HG03521 (cell line): ENCODE results near the gene DNAH14.

ENCODE experiments used
- ATAC-seq: cut with Tn5 transposase; IDR thresholded peaks from one replicate; pipeline ENCODE4 v1.9.1; 2021; ENCODE audit warnings: mild to moderate bottlenecking, moderate library complexity; ENCODE audit not compliant: unreplicated experiment

Gene DNAH14

DNA sequence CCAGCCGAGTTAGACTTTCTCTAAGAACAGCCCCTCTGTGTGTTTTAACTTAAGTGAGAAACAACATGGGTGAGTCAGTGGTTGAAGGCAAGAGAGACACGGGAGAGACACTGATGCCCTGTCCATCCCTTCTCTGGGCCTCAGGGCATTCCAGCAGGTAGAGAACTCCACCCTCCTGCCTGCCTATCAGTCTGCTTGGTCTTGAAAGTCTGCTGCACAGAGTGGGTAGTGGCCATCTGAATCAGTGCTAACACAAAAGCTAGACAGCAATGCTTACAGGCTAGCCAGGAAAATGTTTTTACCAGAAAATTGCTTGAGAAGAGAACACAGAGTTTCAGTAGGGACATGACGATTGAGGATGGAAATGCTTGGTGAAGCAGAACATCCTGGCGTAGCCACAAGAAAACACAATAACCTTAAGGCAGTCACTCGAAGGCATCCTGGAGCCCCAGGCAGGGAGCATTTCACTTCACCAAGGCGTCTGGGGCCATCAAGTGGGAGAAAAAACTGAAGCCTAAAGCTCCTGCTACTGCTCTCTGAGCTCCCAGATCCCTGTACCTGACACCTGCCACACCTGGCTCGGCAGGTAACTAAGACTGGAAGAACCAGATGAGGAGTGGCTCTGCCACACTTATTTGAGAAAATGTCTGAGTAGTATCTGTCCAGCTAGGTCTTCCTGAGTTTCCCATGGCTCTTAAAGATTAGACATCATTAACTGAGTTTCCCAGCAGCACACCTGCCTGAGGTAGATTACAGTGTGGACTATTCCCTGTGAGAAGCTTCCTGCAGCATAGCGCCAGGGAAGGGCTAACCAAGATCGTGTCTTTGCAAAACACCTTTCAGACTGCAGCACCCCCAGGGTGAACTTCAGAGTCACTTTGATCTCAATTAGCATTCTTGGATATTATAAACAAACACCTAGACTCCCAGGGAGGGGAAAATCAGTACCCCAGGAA is 516.4 kb downstream of the DNAH14 start:
- no peak for ATAC-seq

DNA sequence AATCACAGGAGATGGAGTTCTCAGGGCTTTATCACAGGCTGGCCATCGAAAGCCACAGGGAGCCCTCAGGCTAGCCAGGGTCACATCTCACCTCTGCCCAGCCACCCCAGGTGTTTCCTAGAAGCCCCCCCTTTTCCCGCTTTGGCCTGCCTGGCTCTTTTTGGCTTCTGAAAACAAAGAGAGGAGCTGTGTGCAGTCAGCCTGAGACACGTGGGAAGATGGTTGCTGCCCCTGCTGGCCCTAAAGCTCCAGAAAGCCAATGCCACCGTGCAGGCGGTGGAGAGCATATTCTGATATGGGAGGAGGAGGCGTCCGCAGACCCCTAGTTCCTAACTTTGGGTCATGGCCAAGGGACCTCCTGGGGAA is 517.1 kb downstream of the DNAH14 start:
- ATAC-seq: no peak

DNA sequence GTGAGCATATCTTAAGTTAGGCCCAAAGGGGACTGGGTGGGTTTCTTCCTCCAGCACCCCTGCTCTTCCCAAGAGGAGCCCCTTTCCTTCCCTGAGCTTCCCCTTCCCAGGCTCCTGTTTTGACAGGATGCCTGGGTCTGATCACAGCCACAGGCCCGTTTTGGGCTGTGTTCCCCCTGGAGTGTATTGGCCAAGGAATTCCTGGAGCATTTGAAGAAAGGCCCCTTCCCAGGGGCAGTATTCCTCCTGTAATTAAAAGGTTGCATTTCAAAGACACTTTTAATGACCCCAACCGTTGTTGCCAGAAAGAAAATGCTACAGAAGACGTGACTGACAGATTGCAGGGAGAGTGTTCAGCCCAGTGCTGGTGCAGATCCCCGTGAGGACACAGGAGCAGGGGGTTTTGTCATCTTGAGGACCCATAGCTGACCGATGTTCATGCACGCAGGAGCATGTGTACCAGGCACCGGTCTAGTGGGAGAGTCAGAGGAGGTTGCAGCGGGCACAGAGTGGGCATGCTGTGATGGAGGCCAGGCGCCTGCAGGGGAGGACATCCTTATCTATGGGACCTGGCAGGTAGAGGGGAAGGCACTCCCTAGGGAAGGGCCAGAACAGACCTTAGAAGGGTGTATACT is 517.6 kb downstream of the DNAH14 start:
- no peak for ATAC-seq

DNA sequence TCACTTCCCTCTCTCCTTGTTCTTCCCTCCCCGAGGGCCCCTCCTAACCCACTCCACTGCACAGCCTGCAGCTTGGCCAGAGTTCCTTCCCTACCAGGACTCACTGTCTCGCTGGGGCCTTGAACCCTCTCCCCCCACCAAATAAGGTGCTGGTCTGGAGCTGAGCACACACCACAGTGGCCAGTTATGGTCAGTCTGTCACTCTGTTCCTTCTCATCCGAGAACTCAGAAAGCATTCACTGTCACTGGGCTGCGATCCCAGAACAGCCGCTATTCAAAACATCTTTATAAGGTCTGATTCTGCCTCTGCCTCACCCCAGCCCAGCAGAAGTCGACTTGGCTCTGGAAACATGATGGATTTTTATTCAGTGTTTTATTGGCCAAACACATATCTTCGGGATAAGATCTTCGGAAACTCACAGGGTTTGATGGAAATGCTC is 518.2 kb downstream of the DNAH14 start:
- ATAC-seq: no peak

DNA sequence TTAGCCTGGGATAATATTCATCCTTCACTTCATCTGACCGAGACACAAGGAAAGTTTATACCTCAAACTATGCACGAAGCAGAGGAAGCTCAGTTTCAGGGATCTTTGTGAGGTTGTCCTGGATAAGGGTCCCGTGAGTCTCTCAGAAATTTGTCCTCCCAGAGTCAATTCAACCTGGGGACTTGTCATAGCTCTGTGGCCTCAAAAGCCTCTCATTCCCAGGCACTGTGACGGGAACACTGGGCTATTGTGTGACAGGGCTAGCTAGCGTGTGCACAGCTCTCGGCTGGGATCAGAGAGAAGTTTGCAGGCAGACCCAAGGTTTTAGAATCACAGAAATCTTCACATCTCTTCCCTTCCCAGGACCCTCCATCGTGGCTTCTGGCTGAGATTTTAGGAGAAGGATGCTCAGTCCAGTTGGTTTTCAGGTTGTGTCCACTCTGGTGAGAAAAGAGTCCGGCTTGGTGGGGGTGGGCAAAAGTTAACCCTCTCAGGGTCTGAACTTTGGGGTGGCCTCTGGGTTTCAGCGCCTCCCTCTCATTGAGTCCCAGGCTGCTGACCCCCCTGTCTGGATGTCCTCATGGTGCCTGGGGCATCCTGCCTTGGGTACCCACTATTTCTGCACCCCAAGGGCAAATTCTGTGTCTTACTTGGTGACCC is 518.8 kb downstream of the DNAH14 start:
- ATAC-seq: no peak
